Gastrocnemius medialis (tissue), 4 donors: Measurements from ENCODE around the gene PGPEP1. TPM values are rescaled to one million over a fixed set of nuclear protein-coding genes. Genes with fewer than 3 reads are reported as not detected.
"Not testable (repeated sequence)": the region's sequence is repeated elsewhere in the genome, so short reads cannot be mapped to it uniquely, and the experiment has no call there.

Experiments used
- ATAC-seq, 2 donors: fragments of 150-250 bp; one replicate each; pipeline ENCODE4 v1.9.1; 2016
- DNase-seq, 2 donors: peaks; one replicate each; pipeline ENCODE4 v3.0.0-alpha.2; 2019
- H3K27ac ChIP-seq, 4 donors: fragments of 200-600 bp; sonication (generic); 1 replicate in 1 of 4; 2 replicates in 3 of 4; pipeline ENCODE4 v1.5.1; 2016 to 2018; ENCODE audit warnings: mild to moderate bottlenecking in 2 of 4, moderate library complexity in 1 of 4
- H3K27me3 ChIP-seq, 3 donors: fragments of 200-600 bp; sonication (generic) in 2 of 3; 1 replicate in 1 of 3; 2 replicates in 2 of 3; pipeline versions ENCODE4 v1.5.1 to v1.6.0; 2016 to 2019; ENCODE audit warnings: mild to moderate bottlenecking in 1 of 3, moderate library complexity in 1 of 3
- H3K36me3 ChIP-seq, 2 donors: fragments of 200-600 bp; sonication (generic) in 1 of 2; one replicate each; pipeline ENCODE4 v1.5.1; 2017 to 2018
- H3K4me1 ChIP-seq, 2 donors: fragments of 200-600 bp; sonication (generic) in 1 of 2; one replicate each; pipeline ENCODE4 v1.5.1; 2016 to 2017; ENCODE audit warnings: mild to moderate bottlenecking in 2 of 2
- H3K4me3 ChIP-seq, 4 donors: fragments of 200-600 bp; sonication (generic) in 3 of 4; 1 replicate in 1 of 4; 2 replicates in 3 of 4; pipeline ENCODE4 v1.5.1; 2016 to 2019; ENCODE audit warnings: mild to moderate bottlenecking in 2 of 4
- H3K9me3 ChIP-seq, 3 donors: fragments of 200-600 bp; sonication (generic) in 2 of 3; 1 replicate in 1 of 3; 2 replicates in 2 of 3; pipeline ENCODE4 v1.5.1; 2016 to 2019
- CTCF ChIP-seq, 5 experiments: fragments of 450-650 bp in 3 of 5; fragments of 200-600 bp in 2 of 5; sonication (generic) in 2 of 5; IDR thresholded peaks in 4 of 5; conservative IDR thresholded peaks in 1 of 5; 1 replicate in 4 of 5; 2 replicates in 1 of 5; pipeline ENCODE4 v1.5.1; 2016 to 2019; ENCODE audit warnings: antibody characterized with exemption in 5 of 5, mild to moderate bottlenecking in 3 of 5, moderate library complexity in 3 of 5
- POLR2A ChIP-seq, 2 donors: fragments of 450-650 bp; IDR thresholded peaks; one replicate each; pipeline ENCODE4 v1.6.1; 2017; ENCODE audit warnings: antibody characterized with exemption in 2 of 2, mild to moderate bottlenecking in 2 of 2, moderate library complexity in 2 of 2
- in situ Hi-C, 4 donors: fragments of 200-750 bp; cut with MboI; loops; one replicate each; pipeline versions ENCODE4 v1.15.0 to v1.8.0; 2017; ENCODE audit warnings: low sequenced_read_pairs in 4 of 4
- intact Hi-C: fragments of 100-400 bp; cut with DNase I; formaldehyde crosslinking; loops from one replicate; pipeline ENCODE4 v1.15.1; 2023; ENCODE audit warnings: low total_unique reads
- total RNA-seq, 4 donors: library from RNA; depleted of rRNA; stranded (reverse); fragments of >200 nt; gene quantifications; one replicate each; pipeline versions ENCODE4 v1.1.0 to v1.2.3, GENCODE V29; 2016

Gene PGPEP1
- total RNA-seq, 4 donors from 2014 or later: 11.7 to 42.3 (median 23.6) TPM

- DNase-seq (no peak), ATAC-seq (no peak)
- no peak for TF ChIP-seq CTCF (IDR thresholded peaks at IDR 0.05 in 4 of 5, conservative IDR thresholded peaks at IDR 0.05 in 1 of 5)
- TF ChIP-seq POLR2A (IDR thresholded peaks at IDR 0.05): no peak
- intact Hi-C loops (no loop called here), in situ Hi-C loops (loop anchor here in 1 of 4 donors (10.0 kb wide), 1 partner anchor 60 kb away; no protein-coding TSS in a partner anchor)
- Histone ChIP-seq H3K27ac (no peak overlapping the region), H3K27me3 (no peaks in the 10 kb centered on the region), H3K36me3 (peaks cover 0 to 7% of the 10 kb centered on the region in 2 donors), H3K4me1 (peaks cover 0 to 5% of the 10 kb centered on the region in 2 donors), H3K4me3 (no peak overlapping the region), H3K9me3 (no peaks in the 10 kb centered on the region)
These were observed 4.9 kb downstream of the PGPEP1 start for GRCh38 chr19:18345296-18345695.

GRCh38 chr19:18346091-18346490 is 5.7 kb downstream of the PGPEP1 start:
- Histone ChIP-seq H3K4me1 (peaks cover 0 to 3% of the 10 kb centered on the region in 2 donors), H3K9me3 (no peaks in the 10 kb centered on the region), H3K27ac (no peak overlapping the region), H3K4me3 (no peak overlapping the region), H3K36me3 (peaks cover 0 to 7% of the 10 kb centered on the region in 2 donors), H3K27me3 (no peaks in the 10 kb centered on the region)
- in situ Hi-C loops (loop anchor here in 1 of 4 donors (10.0 kb wide), 1 partner anchor 59 kb away; no protein-coding TSS in a partner anchor), intact Hi-C loops (no loop called here)
- DNase-seq (no peak), ATAC-seq (no peak)
- TF ChIP-seq CTCF (IDR thresholded peaks at IDR 0.05 in 4 of 5, conservative IDR thresholded peaks at IDR 0.05 in 1 of 5): no peak

GRCh38 chr19:18348171-18348570 is 7.8 kb downstream of the PGPEP1 start:
- H3K27ac ChIP-seq: no peak overlapping the region
- in situ Hi-C loops (loop anchor here in 1 of 4 donors (10.0 kb wide), 1 partner anchor 57 kb away; no protein-coding TSS in a partner anchor), intact Hi-C loops (no loop called here)
- no peak for TF ChIP-seq CTCF (IDR thresholded peaks at IDR 0.05 in 4 of 5, conservative IDR thresholded peaks at IDR 0.05 in 1 of 5)
- TF ChIP-seq POLR2A (IDR thresholded peaks at IDR 0.05): no peak
- H3K9me3 ChIP-seq: no peaks in the 10 kb centered on the region
- DNase-seq: no peak
- ATAC-seq: no peak
- H3K36me3 ChIP-seq: peaks cover 0 to 7% of the 10 kb centered on the region in 2 donors
- no peak overlapping the region for H3K4me3 ChIP-seq
- H3K27me3 ChIP-seq: no peaks in the 10 kb centered on the region
- H3K4me1 ChIP-seq: no peaks in the 10 kb centered on the region

- not testable (repeated sequence) for H3K27ac ChIP-seq, H3K4me3 ChIP-seq, H3K4me1 ChIP-seq, H3K9me3 ChIP-seq, DNase-seq, H3K27me3 ChIP-seq, H3K36me3 ChIP-seq, ATAC-seq
- in situ Hi-C loops: loop anchor here in 1 of 4 donors (10.0 kb wide), 1 partner anchor 56 kb away; no protein-coding TSS in a partner anchor
- intact Hi-C loops: loop anchor here (1.0 kb wide), 1 partner anchor 61 kb away; no protein-coding TSS in a partner anchor
These were observed 8.5 kb downstream of the PGPEP1 start for GRCh38 chr19:18348818-18349339.

- H3K4me1 ChIP-seq: peaks cover 2% of the 10 kb centered on the region in 2 donors
- intact Hi-C loops: loop anchor here (1.0 to 5.0 kb wide), 2 partner anchors 43 to 61 kb away; no protein-coding TSS in a partner anchor
- no peaks in the 10 kb centered on the region for H3K27me3 ChIP-seq
- H3K36me3 ChIP-seq: peaks cover 0 to 7% of the 10 kb centered on the region in 2 donors
- in situ Hi-C loops: loop anchor here (5.0 to 10.0 kb wide), 2 partner anchors 53 to 55 kb away; no protein-coding TSS in a partner anchor
- H3K27ac ChIP-seq: no peak overlapping the region
- ATAC-seq (no peak), DNase-seq (peak in 1 of 2 donors; percentile 33)
- H3K4me3 ChIP-seq: no peak overlapping the region
- no peaks in the 10 kb centered on the region for H3K9me3 ChIP-seq
- TF ChIP-seq CTCF (IDR thresholded peaks at IDR 0.05 in 4 of 5, conservative IDR thresholded peaks at IDR 0.05 in 1 of 5) (peak; percentile 64 to 76 (median 65)), POLR2A (IDR thresholded peaks at IDR 0.05) (no peak)
These were observed 9.2 kb downstream of the PGPEP1 start for GRCh38 chr19:18349524-18350128.
